Sigmoid colon (tissue), 7 donors: ENCODE data around the gene GALR3. TPM values are rescaled to one million over a fixed set of nuclear protein-coding genes. Genes with fewer than 3 reads are reported as not detected.
"Not testable (repeated sequence)": the region's sequence is repeated elsewhere in the genome, so short reads cannot be mapped to it uniquely, and the experiment has no call there.

Experiments used
- DNase-seq: peaks from one replicate; pipeline ENCODE4 v3.0.0-alpha.2; 2019
- H3K27ac ChIP-seq, 4 donors: fragments of 200-600 bp; sonication (generic); one replicate each; pipeline ENCODE4 v1.5.1; 2016 to 2019; ENCODE audit warnings: mild to moderate bottlenecking in 1 of 4
- H3K27me3 ChIP-seq, 3 donors: fragments of 200-600 bp; sonication (generic); one replicate each; pipeline ENCODE4 v1.5.1; 2019; ENCODE audit warnings: mild to moderate bottlenecking in 1 of 3
- H3K36me3 ChIP-seq, 4 donors: fragments of 200-600 bp; sonication (generic); one replicate each; pipeline ENCODE4 v1.5.1; 2016 to 2019
- H3K4me1 ChIP-seq, 4 donors: fragments of 200-600 bp; sonication (generic); one replicate each; pipeline ENCODE4 v1.5.1; 2017 to 2019
- H3K4me3 ChIP-seq, 4 donors: fragments of 200-600 bp; sonication (generic); one replicate each; pipeline ENCODE4 v1.5.1; 2017 to 2019; ENCODE audit warnings: mild to moderate bottlenecking in 2 of 4, moderate library complexity in 1 of 4
- H3K9me3 ChIP-seq, 4 donors: fragments of 200-600 bp in 3 of 4; sonication (generic) in 3 of 4; one replicate each; pipeline versions ENCODE4 v1.5.1 to v1.6.1; 2013 to 2019
- EP300 ChIP-seq, 4 donors: sonication (generic); formaldehyde crosslinking; IDR thresholded peaks; one replicate each; pipeline ENCODE4 v1.6.1; 2017; ENCODE audit warnings: antibody characterized with exemption in 4 of 4
- POLR2A ChIP-seq, 2 donors: fragments of 450-650 bp; IDR thresholded peaks; one replicate each; pipeline ENCODE4 v1.6.1; 2016; ENCODE audit warnings: antibody characterized with exemption in 2 of 2, mild to moderate bottlenecking in 2 of 2, moderate library complexity in 2 of 2
- POLR2AphosphoS5 ChIP-seq, 4 donors: sonication (generic); formaldehyde crosslinking; IDR thresholded peaks; one replicate each; pipeline ENCODE4 v1.6.1; 2017; ENCODE audit warnings: antibody characterized with exemption in 4 of 4
- WGBS, 2 donors: extraction: QIAGEN DNeasy Blood & Tissue Kit; methylation state at CpG; one replicate each; pipeline ENCODE4 v1.1.7; 2013; 5-methylcytosine and 5-hydroxymethylcytosine counted together
- intact Hi-C: fragments of 100-400 bp; cut with DNase I; formaldehyde crosslinking; loops from one replicate; pipeline ENCODE4 v1.15.1; 2023
- polyA plus RNA-seq, 3 donors: library from polyadenylated mRNA; stranded (reverse); fragments of 200-250 nt; gene quantifications; one replicate each; pipeline ENCODE4 v1.2.3, GENCODE V29; 2013
- total RNA-seq, 4 donors: library from RNA; depleted of rRNA; stranded (reverse); fragments of >200 nt; gene quantifications; one replicate each; pipeline ENCODE4 v1.1.0, GENCODE V29; 2016
- TF ChIP-seq, protein P1 (sequence below), 4 experiments: fragments of 450-650 bp in 3 of 4; fragments of 200-600 bp in 1 of 4; IDR thresholded peaks; one replicate each; pipeline ENCODE4 v1.5.1; 2016 to 2019; ENCODE audit warnings: antibody characterized with exemption in 4 of 4, mild to moderate bottlenecking in 3 of 4, moderate library complexity in 2 of 4
- donor health status: healthy with polysubstance abuse.
- donor health status: Bipolar disorder and iron deficiency.
- donor health status: healthy.

GALR3 gene
- total and polyA plus RNA-seq, 7 donors = not detected

DNA sequence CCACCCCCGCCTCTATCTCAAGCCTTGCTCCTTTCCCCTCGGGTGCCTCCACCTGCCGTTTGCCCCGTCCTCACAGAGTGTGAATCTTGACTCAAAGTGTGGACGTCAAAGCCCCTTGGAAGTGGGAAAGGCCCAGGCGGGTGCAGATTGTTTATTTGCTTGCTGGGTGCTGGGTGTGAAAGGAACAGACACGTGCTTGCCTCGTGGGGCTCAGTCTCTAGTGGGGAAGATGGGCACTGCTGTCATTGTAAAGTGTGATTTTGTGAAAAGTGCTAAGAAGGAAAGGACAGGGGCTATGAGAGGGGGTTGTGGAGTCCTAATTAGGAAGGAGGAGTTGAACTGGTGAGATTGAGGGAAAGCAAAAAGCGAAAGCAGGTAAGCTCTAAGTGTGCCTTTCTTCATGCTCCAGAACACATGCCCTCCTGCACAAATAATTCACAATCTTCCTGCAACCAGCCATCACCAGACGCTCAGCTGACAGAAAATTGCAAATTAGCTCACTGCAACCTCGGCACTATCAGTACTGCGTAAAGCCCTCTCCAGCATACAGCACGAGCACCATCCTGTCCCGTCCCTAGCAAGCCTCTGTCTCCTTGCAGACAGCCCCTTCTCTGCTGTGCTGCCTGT, 25.2 kb upstream of the GALR3 start:
- WGBS, 2 donors = 69 to 72% methylated on average over 14 of the region's 14 CpGs
- Histone ChIP-seq H3K27ac (no peak overlapping the region), H3K4me1 (peaks cover 0 to 12% (median 10%) of the 10 kb centered on the region in 4 donors), H3K9me3 (no peaks in the 10 kb centered on the region), H3K36me3 (no peaks in the 10 kb centered on the region), H3K27me3 (no peaks in the 10 kb centered on the region), H3K4me3 (no peak overlapping the region)
- intact Hi-C loops = no loop called here
- DNase-seq = no peak
- TF ChIP-seq EP300 (IDR thresholded peaks at IDR 0.05) = no peak

DNA sequence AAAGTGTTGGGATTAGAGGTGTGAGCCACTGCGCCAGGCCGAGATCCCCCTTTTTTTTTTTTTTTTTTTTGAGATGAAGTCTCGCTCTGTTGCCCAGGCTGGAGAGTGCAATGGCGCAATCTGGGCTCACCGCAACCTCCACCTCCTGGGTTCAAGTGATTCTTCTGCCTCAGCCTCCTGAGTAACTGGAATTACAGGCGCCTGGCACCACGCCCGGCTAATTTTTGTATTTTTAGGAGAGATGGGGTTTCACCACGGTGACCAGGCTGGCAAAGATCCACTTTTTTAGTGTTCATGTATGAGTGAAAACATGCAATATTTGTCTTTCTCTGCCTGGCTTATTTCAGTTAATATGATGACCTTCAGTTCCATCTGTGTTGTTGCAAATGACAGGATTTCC, 23.2 kb upstream of the GALR3 start:
- H3K27ac ChIP-seq, H3K9me3 ChIP-seq, DNase-seq, H3K27me3 ChIP-seq, H3K4me3 ChIP-seq, H3K36me3 ChIP-seq: not testable (repeated sequence)
- peaks cover 0 to 29% (median 23%) of the 10 kb centered on the region in 4 donors for H3K4me1 ChIP-seq
- intact Hi-C loops = loop anchor here (5.0 kb wide), 1 partner anchor 113 kb away; the partner anchor contains the start of gene NOL12
- WGBS, 2 donors = 74 to 83% methylated on average over 9 of the region's 9 CpGs

DNA sequence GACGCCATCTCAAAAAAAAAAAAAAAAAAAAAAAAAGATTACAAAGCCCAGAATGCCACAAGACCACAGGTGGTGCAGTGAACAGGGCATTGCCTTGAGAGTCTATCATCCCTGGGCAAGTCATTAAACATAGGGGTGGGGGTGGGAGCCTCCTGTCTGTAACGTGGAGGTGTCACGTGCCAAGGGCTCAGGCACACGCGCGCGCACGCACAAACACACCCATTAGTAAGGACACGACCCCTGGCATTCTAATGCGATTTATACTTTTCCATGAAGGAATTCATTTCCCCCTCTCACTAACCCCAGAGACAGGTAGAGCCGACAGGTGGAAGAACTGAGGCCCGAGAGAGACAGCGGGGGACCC, 21.3 kb upstream of the GALR3 start:
- peak overlapping the region in 3 of 4 donors; percentile 68 to 96 (median 93) for H3K27ac ChIP-seq
- no peaks in the 10 kb centered on the region for H3K36me3 ChIP-seq
- intact Hi-C loops = loop anchor here (5.0 kb wide), 1 partner anchor 115 kb away; the partner anchor contains the start of gene NOL12
- peaks cover 0 to 46% (median 30%) of the 10 kb centered on the region in 4 donors for H3K4me1 ChIP-seq
- TF ChIP-seq EP300 (IDR thresholded peaks at IDR 0.05) (no peak), POLR2AphosphoS5 (IDR thresholded peaks at IDR 0.05) (no peak), POLR2A (IDR thresholded peaks at IDR 0.05) (no peak)
- TF ChIP-seq, protein P1, sequence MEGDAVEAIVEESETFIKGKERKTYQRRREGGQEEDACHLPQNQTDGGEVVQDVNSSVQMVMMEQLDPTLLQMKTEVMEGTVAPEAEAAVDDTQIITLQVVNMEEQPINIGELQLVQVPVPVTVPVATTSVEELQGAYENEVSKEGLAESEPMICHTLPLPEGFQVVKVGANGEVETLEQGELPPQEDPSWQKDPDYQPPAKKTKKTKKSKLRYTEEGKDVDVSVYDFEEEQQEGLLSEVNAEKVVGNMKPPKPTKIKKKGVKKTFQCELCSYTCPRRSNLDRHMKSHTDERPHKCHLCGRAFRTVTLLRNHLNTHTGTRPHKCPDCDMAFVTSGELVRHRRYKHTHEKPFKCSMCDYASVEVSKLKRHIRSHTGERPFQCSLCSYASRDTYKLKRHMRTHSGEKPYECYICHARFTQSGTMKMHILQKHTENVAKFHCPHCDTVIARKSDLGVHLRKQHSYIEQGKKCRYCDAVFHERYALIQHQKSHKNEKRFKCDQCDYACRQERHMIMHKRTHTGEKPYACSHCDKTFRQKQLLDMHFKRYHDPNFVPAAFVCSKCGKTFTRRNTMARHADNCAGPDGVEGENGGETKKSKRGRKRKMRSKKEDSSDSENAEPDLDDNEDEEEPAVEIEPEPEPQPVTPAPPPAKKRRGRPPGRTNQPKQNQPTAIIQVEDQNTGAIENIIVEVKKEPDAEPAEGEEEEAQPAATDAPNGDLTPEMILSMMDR (IDR thresholded peaks at IDR 0.05) = no peak
- no peaks in the 10 kb centered on the region for H3K27me3 ChIP-seq
- 1 to 3% methylated on average over 13 of the region's 13 CpGs for WGBS, 2 donors
- H3K4me3 ChIP-seq = peak overlapping the region; percentile 44 to 70 (median 59)
- H3K9me3 ChIP-seq = no peaks in the 10 kb centered on the region
- no peak for DNase-seq

DNA sequence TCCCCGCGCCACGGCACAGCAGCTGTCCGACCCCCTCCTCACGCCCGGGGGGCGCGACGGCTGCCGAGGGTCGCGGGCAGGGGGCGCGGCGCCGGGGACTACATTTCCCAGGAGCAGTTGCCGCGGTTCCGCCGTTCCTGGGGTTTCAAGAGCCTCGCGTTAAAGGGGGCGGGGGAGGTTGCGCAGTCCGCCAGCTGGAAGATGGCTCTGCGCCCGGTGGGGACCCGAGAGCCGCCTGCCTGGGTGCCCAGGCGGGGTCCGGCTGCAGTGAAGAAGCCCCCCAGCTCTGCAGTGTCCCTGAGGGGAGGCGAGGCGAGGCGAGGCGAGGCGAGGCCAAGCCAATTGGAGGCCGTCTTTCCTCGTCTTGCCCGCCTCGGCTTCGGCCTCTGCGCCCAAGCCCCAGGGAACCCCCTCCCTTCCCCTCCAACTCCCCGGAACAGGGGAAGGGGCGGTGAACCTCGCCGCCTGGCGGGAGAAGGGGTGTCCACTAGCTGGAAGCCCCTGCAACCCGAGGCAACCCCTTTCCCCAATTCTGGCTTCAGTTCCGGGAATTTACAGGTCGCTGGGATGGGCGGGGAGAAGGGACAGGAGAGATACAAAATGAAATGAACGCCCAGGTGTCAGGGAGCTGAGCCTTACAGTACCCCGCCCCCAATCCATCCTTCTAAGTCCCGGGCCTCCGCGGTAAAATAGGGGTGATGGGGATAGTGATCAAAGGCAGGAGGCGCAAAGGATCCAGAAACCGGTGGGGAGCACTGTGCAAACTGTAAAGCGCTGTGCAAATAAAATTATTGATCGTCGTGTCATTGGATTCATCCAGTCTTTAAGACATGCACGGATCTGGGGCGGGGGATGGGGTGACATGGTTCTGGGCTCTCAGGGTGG, 20.6 kb upstream of the GALR3 start:
- Histone ChIP-seq H3K9me3 (no peaks in the 10 kb centered on the region), H3K27me3 (no peaks in the 10 kb centered on the region), H3K4me3 (peak overlapping the region; percentile 44 to 70 (median 59)), H3K27ac (peak overlapping the region in 3 of 4 donors; percentile 68 to 96 (median 93)), H3K4me1 (peaks cover 0 to 51% (median 30%) of the 10 kb centered on the region in 4 donors), H3K36me3 (no peaks in the 10 kb centered on the region)
- intact Hi-C loops = loop anchor here (5.0 kb wide), 1 partner anchor 115 kb away; the partner anchor contains the start of gene NOL12
- TF ChIP-seq POLR2AphosphoS5 (IDR thresholded peaks at IDR 0.05) (peak; percentile 25 to 82 (median 72)), EP300 (IDR thresholded peaks at IDR 0.05) (no peak), POLR2A (IDR thresholded peaks at IDR 0.05) (peak; percentile 26 to 58)
- WGBS, 2 donors = 1 to 2% methylated on average over 63 of the region's 63 CpGs
- DNase-seq = peak; percentile 83

DNA sequence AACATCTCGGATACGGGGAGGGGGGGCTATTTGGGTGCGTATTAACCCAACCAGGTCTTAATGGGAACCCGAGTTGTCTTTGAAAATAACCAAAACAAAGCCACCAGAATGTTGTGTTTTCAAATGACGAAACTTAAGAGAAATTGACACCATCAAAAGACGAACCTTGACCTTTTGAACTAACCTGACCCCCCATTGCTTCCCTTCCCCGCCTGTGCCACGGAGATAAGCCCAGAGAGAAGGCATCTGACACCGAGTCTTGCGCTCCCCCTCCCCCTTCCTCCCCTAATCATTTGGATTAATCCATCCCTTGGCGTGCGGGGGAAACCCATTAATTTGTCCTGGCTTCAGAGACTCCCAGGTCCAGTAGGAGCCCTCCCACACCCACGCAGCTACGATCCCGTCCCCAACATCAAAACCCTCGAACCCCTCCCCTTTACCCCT, 20.0 kb upstream of the GALR3 start:
- Histone ChIP-seq H3K27ac (peak overlapping the region in 3 of 4 donors; percentile 87 to 96 (median 93)), H3K4me3 (peak overlapping the region in 2 of 4 donors; percentile 57 to 70), H3K27me3 (no peaks in the 10 kb centered on the region), H3K4me1 (peaks cover 0 to 55% (median 33%) of the 10 kb centered on the region in 4 donors), H3K36me3 (no peaks in the 10 kb centered on the region), H3K9me3 (no peaks in the 10 kb centered on the region)
- DNase-seq = no peak
- WGBS, 2 donors = 26 to 34% methylated on average over 16 of the region's 16 CpGs
- intact Hi-C loops = loop anchor here (5.0 kb wide), 1 partner anchor 116 kb away; the partner anchor contains the start of gene NOL12
- TF ChIP-seq POLR2AphosphoS5 (IDR thresholded peaks at IDR 0.05) (no peak), POLR2A (IDR thresholded peaks at IDR 0.05) (no peak), EP300 (IDR thresholded peaks at IDR 0.05) (no peak)
- TF ChIP-seq, protein P1 (IDR thresholded peaks at IDR 0.05) = no peak
